Superior temporal gyrus (tissue), 1 donor: Measurements from ENCODE around the gene ALG8.

Source experiments
- DNase-seq: peaks from one replicate; pipeline ENCODE4 v3.0.0-alpha.2; 2016; ENCODE audit errors: extremely low spot score

ALG8 gene

DNA sequence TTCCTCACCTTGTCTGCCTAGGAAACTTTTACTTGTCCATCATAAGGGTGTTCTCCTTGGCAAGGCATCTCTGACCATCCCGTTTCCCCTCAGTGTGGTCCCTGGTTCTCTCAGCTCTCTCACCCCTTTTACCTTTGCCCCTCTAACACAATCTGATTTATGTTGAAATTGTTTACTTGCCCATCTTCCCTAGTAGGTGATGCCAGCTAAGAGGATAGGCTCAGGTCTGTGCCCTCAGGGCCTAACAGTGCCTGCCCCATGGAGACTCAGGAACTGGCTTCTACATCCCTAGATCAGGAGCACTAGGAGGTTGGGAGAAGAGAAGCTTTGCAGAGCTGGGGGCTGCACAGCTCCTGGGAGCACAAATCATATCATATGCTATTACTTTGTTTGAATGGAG lies 21.1 kb upstream of the ALG8 start:
- no peak for DNase-seq

DNA sequence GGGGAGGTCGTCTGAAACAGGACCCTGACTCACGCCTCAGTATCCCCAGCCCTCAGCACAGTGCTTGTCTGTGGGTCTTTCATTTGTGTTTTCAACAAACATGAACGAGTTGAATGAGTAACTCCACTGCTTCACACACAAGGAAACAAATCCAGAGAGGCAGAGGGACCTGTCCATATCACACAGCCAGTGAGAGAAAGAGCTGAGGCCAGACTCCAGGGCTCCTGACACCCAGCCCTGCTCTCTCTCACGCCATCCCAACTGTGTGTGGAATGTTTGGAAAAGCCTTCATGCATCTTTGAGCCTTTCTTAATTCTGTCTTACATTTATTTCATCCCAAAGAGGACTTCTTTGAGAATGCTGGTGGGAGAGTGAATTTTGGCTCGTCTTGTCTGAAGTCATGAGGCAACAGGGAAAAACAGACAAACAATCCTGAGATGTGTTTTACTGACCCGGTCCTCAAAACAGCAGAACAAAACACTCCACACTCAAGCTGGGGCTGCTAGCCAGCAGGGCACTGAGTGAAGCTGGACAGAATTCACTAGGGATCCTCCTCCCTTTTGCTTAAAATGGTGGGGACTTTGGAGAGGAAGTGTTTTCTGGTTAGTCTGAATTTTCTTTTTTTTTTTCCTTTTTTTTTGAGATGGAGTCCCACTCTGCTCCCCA lies 19.7 kb upstream of the ALG8 start:
- no peak for DNase-seq

DNA sequence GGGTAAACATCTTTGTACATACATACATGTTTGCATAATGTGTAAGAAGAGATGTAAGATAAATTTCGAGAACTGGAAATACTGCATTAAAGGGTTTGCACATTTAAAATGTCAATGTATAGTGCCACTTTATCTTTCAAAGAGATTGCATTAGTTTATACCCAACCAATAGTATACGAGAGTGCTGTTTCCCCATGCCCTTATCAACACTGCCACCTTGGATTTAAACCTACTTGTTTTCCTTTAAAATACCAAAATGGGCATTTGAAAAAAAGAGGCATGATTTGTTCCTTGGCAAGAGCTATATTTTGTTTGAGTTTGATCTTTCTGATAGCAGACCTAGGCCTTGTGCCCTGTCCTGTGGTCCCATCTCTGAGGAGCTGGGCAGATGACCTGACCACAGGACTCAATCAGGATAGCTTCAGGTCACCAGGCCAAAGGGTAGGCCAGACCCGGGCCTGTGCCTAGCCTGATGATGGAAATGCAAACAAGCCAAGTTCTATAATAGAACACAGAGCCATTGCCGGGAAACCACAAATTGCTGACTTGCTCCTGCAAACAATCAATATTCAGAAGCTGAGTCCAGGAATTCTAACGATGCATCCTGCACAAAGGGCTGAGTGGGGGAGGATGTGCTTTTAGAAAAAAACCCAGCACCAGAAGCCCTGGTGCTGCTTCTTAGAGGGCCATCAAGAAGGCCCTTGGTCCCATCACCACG lies 16.9 kb upstream of the ALG8 start:
- no peak for DNase-seq

DNA sequence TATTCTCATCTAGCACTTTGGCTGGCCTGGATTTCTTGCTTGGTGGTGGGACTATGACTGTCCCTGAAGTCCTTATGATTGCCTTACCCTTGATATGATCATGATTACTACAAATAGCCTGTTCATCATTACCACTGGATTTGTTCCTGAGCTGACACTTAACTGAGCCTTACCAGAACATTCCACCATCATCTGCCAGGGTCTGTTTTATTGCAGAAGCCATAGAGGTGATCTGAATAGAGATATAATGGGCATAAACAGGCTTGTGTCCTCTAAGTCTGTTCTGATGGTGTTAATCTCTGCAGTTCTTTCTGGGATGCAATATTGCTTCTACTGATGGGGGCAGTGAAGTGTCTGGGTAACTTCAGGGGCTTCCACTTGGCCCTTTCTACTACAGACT lies 12.4 kb upstream of the ALG8 start:
- DNase-seq: no peak

DNA sequence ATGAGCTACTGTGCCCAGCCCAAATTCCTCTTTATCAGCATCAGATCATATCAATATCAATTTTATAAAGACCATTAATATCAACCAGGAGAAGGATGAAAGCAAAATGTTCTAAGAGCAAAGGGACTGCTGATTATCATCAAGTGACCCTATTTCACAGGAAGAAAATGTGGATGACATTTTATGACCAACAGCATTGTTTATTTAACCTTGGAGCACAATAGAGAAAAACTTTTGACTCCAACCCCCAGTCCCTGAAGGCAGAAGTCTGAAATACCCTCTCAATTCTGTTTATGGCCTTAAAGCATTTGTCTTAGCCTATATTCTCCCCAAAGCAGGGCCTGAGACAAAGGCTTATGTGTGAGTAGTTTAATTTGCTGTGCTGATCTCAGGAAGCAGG lies 11.3 kb upstream of the ALG8 start:
- no peak for DNase-seq

DNA sequence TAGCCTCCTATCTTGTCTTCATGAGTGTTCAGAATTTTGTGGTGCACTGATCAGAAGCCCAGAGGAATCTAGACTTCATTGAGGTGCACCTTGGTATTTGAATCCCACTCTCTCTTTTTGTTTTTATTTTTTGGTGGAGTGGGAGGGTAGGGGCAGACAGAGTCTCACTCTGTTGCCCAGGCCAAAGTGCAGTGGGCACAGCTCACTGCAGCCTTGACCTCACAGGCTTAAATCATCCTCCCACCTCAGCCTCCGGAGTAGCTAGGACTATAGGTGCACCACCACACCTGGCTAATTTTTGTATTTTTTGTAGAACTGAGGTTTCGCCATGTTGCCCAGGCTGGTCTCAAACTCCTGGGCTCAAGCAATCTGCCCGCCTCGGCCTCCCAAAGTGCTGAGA lies 10.9 kb upstream of the ALG8 start:
- no peak for DNase-seq

DNA sequence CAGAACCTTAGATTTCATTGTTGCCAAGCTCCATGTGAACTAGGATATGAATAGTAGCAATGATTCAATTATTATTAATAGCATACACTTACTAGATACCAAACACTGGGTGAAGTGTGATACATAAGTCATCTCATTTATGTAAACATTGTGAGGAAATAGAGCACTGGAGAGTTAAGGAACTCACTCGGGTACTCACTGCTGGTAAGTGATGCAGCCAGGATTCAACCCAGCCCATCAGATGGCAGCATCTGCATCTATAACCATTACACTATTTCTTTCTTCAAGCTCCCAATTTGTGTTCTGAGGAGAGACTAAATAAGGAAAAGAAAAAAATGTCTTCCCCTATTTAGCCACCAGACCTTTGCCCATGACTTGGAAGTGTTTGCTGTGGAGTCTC lies 10.2 kb upstream of the ALG8 start:
- peak; percentile 68 for DNase-seq

DNA sequence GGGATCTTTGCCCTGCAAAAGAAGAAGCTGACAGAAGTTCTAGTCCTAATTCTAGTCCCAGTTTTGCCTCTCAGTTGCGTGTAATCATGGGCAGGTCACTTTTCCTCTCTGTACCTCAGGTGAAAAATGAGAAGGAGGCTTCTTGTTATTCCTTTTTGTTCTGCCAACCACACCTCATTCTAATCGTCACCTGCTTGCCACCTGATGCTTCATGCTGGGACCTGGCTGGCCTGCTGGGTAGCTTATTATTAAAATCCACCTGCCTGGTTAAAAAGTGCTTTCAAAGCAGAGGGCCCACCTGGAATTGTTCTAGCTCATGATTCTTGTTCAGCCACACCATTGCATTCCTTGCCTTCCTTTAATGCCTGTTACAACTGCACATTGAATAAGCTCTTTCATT lies 8.4 kb upstream of the ALG8 start:
- DNase-seq: no peak

DNA sequence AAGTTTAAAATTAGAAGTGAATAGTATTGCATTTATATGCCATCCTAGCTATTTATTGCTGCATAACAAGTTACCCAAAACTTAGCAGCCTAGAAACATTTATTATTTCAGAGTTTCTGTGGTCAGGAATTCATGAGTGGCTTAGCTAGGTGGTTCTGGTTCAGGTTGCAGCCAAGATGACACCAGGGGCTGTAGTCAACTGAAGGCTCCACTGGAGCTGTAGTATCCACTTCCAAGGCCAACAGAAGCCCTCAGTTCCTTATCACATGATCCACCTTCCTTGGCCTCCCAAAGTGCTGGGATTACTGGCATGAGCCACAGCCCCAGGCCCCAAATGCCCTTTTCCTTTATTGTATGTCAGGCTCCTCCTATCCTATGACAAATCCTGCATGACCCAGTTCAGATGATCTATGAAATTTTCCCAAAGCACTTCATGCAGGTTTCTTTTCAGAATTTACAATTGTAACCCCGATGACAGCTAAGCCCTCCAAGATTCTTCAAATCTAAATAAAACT lies 6.1 kb upstream of the ALG8 start:
- DNase-seq: no peak

DNA sequence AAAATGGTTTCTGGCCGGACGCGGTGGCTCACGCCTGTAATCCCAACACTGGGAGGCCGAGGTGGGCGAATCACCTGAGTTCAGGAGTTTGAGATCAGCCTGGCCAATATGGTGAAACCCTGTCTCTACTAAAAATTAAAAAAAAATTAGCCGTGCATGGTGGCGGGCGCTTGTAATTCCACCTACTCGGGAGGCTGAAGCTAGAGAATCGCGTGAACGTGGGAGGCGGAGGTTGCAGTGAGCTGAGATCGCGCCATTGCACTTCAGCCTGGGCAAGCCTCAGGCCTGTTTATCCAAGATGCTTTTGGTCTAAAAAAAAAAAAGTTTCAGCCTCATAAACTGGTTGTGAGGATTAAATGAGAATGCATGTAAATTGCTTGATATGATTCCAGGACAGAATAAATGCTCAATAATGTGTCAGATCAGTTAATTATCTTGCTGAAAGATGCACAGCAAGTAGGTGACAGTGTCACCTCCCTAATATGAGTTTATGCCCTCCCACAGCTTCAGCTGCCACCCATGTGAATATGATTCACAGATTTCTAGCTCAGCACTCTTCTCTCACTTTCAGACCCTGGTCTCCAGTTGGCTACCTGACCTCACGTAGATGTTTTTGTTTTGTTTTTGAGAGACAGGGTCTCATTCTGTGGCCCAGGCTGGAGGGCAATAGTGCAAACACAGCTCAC lies 1.1 kb upstream of the ALG8 start:
- DNase-seq: no peak

DNA sequence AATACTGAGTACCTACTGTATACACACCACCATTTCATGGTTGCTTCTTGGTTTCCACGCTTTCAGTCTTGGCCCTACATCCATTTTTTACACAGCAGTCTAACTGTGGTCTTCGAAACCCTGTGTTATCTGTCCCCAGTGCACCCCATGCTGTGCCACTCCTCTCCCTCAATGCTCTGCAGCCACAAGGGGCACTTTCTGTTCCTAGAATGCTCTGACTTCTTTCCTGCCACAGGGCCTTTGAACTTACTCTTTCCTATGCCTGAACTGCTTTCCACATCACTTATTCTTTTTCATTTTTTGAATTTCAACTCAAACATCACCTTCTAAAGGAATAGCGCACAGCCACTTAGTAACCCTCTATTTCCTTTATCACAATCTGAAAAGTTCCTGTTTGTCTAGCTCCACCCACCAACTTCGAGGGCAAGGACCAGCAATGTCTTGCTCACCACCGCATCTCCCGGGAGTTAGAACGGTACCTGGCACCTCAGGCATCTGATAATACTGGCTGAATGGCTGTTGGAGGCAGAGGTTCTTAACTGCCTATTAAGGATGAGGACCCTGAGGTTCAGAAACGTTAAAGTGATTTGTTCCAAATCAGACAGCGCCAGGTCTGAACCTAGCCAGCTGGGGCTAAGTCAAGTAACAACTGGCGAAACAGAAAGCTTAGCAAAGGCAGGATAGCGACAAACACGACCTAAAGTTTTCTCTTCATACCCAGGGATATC lies 568 bp downstream of the ALG8 start:
- peak; percentile 24 for DNase-seq

DNA sequence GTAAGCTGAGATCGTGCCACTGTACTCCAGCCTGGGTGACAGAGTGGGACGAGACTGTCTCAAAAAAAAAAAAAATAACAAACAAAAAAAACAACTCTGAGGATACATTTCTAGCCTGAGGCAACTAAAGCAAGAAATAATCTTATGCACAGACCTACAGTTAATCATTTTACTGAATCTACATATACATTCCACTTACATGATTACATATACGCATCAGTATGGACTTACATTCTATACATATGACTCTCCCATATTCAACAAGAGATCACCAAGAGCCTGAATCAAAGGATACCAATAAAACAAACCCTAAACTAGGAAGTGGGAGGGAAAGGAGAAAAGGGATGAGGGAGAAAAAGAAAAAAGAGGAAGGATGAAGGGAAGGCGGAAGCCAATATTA lies 1.1 kb downstream of the ALG8 start:
- DNase-seq: no peak

DNA sequence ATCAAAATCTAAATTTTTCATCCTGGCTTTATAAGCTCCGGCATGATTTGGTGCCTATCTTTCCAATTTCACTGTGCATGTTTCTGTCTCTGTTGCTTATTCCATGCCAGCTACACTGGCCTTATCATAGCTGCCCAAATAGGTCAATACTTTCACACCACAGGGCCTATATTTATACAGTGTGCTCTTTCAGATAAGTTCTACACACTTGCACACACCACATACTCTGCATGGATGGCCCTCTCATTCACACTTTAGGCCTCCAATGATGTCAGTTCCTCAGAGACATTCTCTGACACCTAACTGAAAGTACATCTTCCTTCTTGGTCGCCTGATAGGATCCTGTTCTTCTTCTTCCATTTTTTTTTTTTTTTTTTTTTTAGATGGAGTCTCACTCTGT lies 7.0 kb downstream of the ALG8 start:
- no peak for DNase-seq

DNA sequence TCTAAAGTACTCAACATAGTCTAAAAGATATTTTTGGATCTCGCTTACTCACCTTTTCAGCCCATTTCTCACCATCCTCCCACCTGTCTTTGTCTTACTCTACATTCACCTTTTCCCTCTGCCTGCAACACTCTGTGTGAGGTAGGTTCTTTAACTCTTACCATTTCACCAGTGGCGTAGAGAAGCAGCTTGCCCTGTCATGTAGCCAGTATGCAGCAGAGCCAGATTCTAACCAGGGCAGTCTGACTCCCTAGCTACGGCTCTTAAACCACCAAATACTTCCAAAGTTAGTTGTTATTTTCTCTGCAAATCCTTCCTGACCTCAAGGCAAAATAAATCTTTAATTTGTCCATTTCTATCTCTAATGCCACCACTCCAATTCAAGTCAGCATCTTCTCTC lies 7.5 kb downstream of the ALG8 start:
- DNase-seq: no peak

DNA sequence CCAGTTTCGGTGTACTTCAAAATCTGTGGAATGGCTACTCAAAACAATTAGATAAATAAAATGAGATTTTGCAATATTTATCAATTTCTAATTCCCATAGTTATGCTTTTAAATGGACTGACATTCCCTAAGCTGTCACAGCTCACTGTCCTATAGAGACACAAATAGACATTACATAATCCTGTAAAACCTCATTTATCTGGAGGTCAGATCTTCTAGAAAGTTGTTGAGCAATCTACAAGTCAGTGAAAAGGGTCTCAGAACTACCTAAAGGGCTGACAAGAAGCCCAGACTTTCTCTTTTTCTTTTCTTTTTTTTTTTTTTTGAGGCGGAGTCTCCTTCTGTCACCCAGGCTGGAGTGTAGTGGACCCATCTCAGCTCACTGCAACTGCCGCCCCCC lies 12.0 kb downstream of the ALG8 start:
- no peak for DNase-seq

DNA sequence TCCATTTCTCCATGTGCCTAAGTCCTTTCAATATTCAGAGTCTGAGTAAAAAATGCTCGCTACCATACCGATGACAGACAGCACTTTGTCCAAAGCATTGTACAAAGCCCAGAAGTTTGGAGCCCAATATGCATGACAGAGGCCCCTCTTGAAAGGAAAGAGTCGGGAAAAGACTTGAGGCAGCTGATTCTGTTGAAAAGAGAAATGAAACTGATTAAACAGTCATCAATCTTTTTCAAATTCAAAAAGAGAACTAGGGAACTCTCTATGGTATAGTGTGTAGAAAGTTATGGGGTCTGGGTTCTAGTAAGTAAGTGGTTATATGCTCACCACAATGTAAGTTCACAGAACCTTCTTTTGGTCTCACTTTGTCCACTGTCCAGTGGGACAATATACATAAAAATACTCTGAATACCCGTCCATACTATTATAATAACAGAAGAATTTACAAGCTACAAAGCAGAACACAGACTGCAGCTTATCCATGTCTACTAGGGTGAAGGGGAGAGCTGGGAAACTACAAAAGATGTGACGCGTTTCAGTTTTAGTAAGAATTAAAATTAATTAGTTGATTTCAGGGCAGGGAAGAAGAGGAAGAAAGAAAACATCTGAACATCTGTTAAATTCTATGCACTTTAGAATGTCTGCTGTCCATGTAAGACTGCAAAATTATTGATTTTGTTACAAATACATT lies 26.7 kb downstream of the ALG8 start:
- no peak for DNase-seq

DNA sequence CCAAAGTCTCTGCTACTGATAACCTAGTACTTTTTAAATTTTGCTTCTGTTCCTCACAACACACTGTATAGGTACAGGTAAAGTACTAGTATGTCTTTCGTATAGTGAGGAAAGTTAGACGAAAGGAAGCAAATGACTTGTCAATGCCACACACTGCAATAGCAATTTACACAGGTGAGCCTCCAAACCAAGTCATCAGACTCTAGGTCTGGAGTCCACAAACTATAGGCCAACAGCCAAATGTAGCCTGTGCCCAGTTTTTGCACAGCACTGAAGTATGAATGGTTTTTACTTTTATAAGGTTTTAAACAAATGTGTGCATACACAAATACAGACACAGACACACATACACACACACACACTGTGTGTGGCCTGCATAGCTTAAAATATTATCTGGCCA lies 28.1 kb downstream of the ALG8 start:
- no peak for DNase-seq

DNA sequence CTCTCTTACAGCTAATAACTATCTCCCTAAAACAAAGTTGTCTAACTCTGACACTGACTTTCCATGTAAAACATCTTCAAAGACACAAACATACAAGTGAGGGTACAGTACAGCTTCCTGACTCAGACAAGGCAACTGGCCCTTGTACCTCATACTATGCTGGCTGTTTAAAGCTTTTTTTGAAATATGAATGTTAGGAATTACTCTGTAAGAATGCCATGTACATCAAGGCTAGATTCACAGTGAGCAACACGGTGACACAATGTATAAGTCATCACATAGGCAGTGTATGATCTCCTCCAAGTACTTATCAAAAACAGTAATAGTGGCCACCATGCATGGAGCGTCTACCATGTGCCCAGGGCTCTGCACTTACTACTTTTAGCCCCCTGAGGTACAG lies 28.6 kb downstream of the ALG8 start:
- DNase-seq: no peak

DNA sequence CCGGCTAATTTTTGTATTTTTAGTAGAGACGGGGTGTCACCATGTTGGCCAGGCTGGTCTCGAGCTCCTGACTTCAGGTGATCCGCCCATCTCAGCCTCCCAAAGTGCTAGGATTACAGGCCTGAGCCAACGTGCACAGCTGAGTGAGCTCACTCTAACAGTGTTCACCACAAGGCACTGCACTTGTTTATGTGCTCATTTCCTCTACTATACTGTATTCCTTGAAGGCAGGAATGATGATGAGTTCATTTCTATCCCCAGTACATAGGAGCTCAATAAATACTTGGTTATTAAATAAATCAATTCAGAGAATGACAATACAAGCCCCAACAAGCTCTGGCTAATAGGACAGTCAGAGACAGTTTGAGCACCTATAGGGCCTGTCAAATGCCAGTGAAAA lies 29.1 kb downstream of the ALG8 start:
- no peak for DNase-seq

DNA sequence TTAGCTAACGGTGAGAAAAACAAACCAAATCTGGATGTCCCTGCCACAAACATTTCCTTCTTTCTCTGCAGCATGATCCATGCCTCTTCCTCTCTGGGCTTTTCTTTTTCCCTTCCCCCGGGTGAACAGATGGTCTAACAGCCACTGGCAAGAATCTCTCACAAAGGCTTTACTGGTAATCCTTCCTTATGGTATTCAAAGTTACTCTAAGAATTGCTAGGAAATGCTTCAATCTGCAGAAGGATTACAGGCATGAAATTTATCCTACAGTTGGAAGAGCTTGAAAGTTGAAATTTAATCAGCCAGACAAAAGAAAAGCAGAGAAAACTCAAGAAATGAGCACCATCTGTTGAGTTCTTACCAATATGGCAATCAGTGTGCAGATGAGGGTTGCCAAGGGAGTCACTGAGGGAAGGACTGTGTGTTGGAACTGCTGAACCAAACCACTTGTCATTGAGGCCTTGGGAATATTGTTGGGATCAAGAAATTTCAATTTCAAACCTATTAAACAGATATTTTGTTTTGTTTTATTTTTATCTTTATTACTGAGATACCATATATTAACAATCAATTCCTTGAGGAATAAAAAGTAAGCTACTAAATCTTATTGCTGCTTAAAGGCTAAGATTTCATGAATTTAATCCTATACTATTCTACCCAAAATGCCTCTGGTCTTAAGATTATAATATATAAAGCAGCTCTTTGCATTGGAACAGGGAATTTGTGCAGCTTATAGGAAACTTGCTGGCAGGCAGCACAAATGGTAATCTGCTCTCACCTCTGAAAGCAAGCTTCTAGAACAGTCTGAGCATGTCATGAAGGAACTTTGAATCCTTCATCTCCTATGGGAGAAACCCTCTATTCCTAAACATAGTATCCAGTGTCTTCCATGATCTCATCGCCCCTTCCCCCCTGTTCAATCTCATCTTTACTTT lies 30.1 kb downstream of the ALG8 start:
- DNase-seq: peak; percentile 48
